ENCODE measurements around the gene MYEOV. TPM values are rescaled to one million over a fixed set of nuclear protein-coding genes. Genes with fewer than 3 reads are reported as not detected.

MYEOV gene
- polyA plus RNA-seq, 1 experiment, result 4.5 TPM

GRCh38 chr11:69317401-69318092 lies 23.6 kb downstream of the MYEOV start:
- TF ChIP-seq CTCF (IDR thresholded peaks at IDR 0.05; ENCODE audit: insufficient read depth, low read depth, low read length), result no peak
- no peak for DNase-seq (ENCODE audit: low read depth)
- POLR2A ChIA-PET, result no interaction called here
- CTCF ChIA-PET, result no interaction called here
- no peaks in the 10 kb centered on the region for H3K36me3 ChIP-seq (ENCODE audit: control insufficient read depth, insufficient read depth, low read length)
- no peaks in the 10 kb centered on the region for H3K27me3 ChIP-seq (ENCODE audit: control insufficient read depth, insufficient read depth, low read length)
- H3K4me3 ChIP-seq (ENCODE audit: low read depth, low read length), result no peak overlapping the region

- Histone ChIP-seq H3K27me3 (ENCODE audit: control insufficient read depth, insufficient read depth, low read length) (no peaks in the 10 kb centered on the region), H3K4me3 (ENCODE audit: low read depth, low read length) (no peak overlapping the region), H3K36me3 (ENCODE audit: control insufficient read depth, insufficient read depth, low read length) (no peaks in the 10 kb centered on the region)
- TF ChIP-seq CTCF (IDR thresholded peaks at IDR 0.05; ENCODE audit: insufficient read depth, low read depth, low read length), result no peak
- POLR2A ChIA-PET, result no interaction called here
- CTCF ChIA-PET, result no interaction called here
- DNase-seq (ENCODE audit: low read depth), result no peak
These were observed 24.1 kb downstream of the MYEOV start for GRCh38 chr11:69318093-69318420.

GRCh38 chr11:69319255-69320106 lies 25.5 kb downstream of the MYEOV start:
- no peak overlapping the region for H3K4me3 ChIP-seq (ENCODE audit: low read depth, low read length)
- no peak for DNase-seq (ENCODE audit: low read depth)
- TF ChIP-seq CTCF (IDR thresholded peaks at IDR 0.05; ENCODE audit: insufficient read depth, low read depth, low read length), result no peak
- H3K36me3 ChIP-seq (ENCODE audit: control insufficient read depth, insufficient read depth, low read length), result no peaks in the 10 kb centered on the region
- ChIA-PET POLR2A (interaction anchor here (0.7 kb wide), 1 partner anchor 193 kb away, joined by 3 read pairs; no protein-coding TSS in a partner anchor), CTCF (interaction anchor here (0.6 to 1.8 kb wide), 3 partner anchors 10 to 136 kb away, joined by 3 to 5 read pairs (median 4); no protein-coding TSS in a partner anchor)
- H3K27me3 ChIP-seq (ENCODE audit: control insufficient read depth, insufficient read depth, low read length), result no peaks in the 10 kb centered on the region

GRCh38 chr11:69320326-69320725 lies 26.4 kb downstream of the MYEOV start:
- no peak for DNase-seq (ENCODE audit: low read depth)
- POLR2A ChIA-PET, result no interaction called here
- no peak for TF ChIP-seq CTCF (IDR thresholded peaks at IDR 0.05; ENCODE audit: insufficient read depth, low read depth, low read length)
- CTCF ChIA-PET, result interaction anchor here (0.6 to 1.8 kb wide), 3 partner anchors 11 to 137 kb away, joined by 3 to 5 read pairs (median 4); no protein-coding TSS in a partner anchor
- no peaks in the 10 kb centered on the region for H3K27me3 ChIP-seq (ENCODE audit: control insufficient read depth, insufficient read depth, low read length)
- H3K4me3 ChIP-seq (ENCODE audit: low read depth, low read length), result no peak overlapping the region
- H3K36me3 ChIP-seq (ENCODE audit: control insufficient read depth, insufficient read depth, low read length), result no peaks in the 10 kb centered on the region

Measured in BJ (cell line).